NCI-H446 (cell line): ENCODE data around the gene CALD1.

Experiments
- DNase-seq, 2 experiments: peaks; one replicate each; lab custom pipeline; 2025; lab: John Stamatoyannopoulos, UW

Gene CALD1

DNA sequence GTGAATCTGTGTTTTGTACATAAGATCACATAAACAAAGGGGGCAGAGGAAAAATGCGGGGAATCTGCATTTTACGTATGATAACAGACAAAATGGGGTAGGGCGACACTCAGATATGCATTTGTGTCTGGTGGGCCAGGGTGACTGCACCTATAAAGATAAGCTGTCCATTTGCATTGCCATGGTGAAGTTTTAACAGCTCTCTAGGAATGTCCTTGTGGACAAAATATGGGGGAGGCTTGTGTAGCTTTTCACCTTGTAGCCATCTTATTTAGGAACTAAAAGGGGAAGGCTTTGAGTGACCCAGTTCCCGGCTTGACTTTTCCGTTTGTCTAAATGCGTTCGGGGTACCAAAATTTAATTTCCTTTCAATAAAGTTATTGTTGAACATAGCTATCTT is 114.5 kb downstream of the CALD1 start:
- no peak for DNase-seq

DNA sequence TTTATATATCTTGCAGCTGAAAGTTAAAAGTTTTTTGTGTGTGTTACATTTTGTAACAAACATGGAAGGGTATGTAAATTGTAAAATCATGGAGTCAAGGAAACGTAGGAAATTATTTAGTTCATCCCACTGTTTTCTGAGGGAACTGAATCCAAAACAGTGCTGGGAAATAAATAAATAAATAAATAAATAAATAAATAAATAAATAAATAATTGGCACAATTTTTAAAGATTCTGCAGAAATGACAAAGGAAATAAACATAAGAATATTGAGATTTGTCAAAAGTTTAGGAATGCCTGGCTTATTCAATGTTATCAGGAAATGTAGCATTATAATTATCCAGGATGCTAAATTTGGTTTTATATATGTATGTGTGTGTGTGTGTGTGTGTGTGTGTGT is 115.5 kb downstream of the CALD1 start:
- no peak for DNase-seq

DNA sequence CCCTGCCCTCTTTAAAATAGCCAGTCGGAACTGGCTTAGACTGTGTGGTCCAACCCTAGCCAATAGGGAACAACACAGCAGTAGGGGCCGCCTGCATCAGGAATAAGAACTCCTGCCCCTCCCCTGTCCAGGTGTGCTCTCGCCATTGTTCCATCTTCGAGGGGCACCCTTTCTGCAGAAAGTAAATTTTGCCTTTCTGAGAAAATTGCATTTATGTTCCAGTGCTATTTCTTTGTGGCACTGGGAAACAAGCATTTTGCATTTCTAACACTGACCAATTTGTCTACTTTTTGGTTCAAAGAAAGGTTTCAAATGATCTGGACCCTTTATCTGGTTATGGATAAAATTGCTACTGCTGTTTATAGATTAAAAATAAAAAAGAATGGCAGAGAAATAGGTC is 116.6 kb downstream of the CALD1 start:
- no peak for DNase-seq

DNA sequence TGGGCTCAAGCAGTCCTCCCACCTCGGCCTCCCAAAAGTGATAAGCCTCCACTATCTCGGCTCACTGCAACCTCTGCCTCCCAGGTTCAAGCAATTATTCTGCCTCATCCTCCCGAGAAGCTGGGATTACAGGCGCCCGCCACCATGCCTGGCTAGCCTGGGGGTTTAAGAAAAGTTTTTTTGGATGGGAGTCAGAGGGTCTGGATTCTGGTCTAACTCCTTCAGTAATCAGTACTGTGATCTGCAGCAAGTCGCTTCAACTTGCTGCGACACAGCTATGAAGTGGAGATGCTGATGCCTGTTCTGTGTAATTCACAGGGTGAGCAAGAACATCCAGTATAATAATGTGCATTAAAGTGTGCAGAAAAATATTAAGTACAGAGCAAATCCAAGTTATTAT is 118.5 kb downstream of the CALD1 start:
- no peak for DNase-seq

- no peak for DNase-seq
Observed at GRCh38 chr7:134899729-134900128, 120.3 kb downstream of the CALD1 start.

DNA sequence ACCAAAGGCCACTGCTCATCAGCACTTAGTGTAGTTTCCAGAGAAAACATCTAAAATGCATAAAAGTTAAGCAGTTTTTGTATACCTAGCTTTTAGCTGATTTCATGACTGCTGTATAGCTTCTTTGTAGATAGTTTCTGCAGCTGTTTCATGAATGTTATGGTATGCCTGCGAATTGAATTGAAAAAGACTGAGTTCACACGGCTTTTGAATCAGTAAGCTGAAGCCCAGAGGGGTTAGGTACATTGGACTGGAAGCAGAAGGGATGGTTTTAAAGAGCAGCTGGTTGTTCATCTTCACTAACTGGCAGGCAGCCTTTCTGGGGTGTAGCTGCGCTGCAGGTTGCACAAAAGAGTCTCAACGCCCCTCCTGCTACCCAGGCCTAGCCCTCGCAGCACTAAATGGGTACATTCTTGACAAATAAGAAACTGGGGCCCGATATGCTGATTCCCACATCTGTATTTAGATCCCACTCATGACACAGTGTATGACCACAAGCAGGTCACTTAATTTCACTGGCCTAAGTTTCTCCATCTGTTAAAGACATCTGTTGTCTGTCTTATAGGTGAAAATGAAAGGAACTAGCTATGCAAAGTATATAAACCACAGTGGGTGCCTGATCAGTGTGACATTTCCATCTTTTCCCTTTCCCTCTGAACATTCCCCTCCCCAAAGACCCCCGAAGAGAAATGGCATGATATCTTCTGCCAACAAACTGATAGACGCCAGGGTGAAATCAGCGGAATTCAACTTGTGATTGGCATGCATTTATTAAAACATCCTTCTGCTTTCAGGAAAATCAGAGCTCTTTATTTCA is 120.9 kb downstream of the CALD1 start:
- peak in 1 of 2 experiments; percentile 13 for DNase-seq

DNA sequence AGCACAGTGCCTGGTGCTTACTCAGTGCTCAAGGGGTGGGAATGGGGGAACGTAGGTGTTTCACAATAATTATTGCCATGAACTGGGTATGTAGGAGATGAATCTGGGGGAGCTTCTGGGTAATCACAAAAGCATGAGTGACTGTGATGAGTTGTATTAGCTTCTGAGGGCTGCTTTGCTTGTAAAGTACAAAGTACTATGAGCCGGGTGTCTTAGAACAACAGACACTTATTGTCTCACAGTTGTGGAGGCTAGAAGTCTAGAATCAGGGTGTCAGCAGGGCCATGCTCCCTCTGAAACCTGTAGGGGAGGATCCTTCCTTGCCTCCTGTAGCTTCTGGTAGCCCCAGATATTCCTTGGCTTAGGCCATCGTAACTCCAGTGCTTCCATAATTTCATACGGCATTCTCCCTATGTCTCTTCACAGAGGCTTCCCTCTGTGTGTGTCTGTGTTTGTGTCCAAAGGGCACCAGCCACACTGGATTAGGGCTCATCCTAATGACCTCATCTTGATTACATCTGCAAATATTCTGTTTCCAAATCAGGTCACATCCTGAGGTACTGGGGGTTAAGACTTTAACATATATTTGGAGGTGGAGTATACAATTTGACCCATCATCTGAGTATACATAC is 122.1 kb downstream of the CALD1 start:
- DNase-seq, result no peak

DNA sequence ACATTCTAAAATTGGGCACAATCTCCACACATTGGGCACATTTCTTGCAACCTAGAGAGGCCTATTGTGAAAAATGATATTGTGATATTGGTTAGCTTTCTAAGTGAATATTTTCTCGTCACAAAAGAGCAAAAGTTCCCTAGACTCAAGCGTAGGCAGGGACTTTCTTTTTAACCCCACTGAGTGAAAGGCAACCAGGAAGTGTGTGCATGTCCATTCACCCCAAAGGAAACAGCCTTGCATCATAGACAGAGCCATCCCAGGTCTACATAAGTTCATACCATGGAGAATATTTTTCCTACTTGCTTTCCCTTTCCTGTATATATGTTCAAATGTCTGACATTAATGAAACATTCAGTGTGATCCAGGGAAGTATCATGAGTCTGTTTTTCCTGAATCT is 122.6 kb downstream of the CALD1 start:
- DNase-seq, result no peak

GRCh38 chr7:134903073-134903790 is 123.8 kb downstream of the CALD1 start:
- DNase-seq, result no peak

- peak in 1 of 2 experiments; percentile 5 for DNase-seq
Observed at GRCh38 chr7:134905375-134905774, 125.9 kb downstream of the CALD1 start.

GRCh38 chr7:134907000-134907399 is 127.6 kb downstream of the CALD1 start:
- no peak for DNase-seq

DNA sequence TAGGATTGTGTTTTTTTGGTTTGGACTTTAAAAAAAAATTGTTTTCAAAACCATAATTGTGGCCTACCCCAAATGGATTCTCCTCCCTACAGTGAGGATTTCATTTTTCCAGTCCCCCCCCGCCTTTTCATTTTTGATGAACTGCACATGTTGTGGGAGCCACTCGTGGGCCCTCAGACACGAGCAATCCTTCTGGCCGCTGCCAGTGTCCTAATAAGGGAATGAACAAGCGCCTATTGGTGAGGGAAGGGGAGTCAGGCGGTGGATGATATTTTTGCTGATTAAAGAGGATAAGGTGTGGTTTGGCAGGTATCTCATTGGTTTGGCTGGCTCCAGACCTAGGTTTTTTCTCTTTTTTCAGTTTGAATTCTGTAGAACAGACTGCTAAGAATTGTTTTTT is 128.2 kb downstream of the CALD1 start:
- DNase-seq, result no peak

DNA sequence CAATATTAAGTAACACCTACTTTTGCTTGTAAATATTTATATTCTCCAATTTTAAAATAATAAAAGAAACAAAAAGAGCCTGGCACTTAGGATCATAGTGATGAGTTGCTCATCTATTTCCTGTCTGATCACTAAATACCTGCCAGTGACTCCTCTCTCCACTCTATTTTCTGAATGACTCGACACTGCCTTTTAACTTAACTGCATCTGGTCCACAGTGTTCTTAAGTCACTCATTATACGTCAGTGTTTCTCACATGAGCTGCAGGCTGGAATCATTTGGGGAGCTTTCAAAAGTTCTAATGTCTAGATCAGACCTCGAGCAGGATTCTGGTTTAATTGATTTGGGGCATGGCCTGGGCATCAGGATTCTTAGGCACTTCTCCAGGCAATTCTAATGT is 128.9 kb downstream of the CALD1 start:
- no peak for DNase-seq

- DNase-seq, result no peak
Observed at GRCh38 chr7:134910214-134910890, 130.9 kb downstream of the CALD1 start.

- no peak for DNase-seq
Observed at GRCh38 chr7:134910968-134911367, 131.5 kb downstream of the CALD1 start.

DNA sequence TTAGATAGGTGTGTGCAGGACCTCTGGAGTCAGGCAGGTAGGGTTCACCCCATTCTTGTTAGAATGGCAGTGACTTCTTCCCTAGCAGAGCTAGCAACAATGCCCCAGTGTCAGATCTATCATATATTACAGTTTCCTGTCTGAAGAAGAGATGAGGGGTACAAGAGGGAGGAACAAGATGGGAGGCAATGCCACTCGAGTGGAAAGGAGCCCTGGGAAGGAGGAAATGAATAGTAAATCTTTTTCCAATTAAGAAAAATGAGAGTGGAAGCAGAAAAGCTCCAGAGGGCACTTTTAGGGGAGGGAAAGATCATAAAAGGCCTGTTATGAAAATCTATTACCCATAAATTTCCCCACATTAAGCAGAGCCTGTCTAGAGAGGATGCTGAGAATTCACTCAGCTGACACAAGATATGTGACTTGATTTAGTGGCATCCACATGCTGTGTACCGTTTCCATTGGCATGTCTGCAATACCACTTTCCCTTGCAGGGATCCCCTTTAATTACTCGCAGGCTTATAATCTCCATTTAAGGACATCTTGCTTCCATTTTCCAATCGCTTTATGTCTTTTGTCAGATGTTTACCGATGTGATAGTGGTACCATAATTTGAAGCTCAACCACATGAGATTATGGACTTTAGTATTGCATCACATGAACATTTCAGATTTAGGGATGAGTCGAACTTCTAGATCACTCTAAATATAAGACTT is 136.9 kb downstream of the CALD1 start:
- no peak for DNase-seq

DNA sequence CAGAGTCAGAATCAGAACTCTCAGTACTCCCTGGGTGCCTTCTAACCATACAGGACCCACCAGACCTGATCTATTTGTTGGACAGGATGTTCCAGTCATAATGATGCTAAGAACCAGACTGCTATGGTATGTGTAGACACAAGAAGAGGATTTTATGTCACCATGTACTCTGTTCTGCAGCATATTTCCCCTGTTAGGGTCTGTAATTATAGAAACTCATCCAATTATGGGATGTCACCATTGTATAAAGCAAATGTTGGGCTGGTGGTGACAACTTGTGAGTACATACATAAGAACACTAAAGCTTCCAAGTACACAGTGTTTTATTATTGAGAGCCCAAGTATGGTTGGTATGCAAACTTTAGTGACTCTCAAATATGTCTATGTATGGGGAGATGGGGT is 139.8 kb downstream of the CALD1 start:
- DNase-seq, result no peak

GRCh38 chr7:134920026-134920753 is 140.8 kb downstream of the CALD1 start:
- no peak for DNase-seq

DNA sequence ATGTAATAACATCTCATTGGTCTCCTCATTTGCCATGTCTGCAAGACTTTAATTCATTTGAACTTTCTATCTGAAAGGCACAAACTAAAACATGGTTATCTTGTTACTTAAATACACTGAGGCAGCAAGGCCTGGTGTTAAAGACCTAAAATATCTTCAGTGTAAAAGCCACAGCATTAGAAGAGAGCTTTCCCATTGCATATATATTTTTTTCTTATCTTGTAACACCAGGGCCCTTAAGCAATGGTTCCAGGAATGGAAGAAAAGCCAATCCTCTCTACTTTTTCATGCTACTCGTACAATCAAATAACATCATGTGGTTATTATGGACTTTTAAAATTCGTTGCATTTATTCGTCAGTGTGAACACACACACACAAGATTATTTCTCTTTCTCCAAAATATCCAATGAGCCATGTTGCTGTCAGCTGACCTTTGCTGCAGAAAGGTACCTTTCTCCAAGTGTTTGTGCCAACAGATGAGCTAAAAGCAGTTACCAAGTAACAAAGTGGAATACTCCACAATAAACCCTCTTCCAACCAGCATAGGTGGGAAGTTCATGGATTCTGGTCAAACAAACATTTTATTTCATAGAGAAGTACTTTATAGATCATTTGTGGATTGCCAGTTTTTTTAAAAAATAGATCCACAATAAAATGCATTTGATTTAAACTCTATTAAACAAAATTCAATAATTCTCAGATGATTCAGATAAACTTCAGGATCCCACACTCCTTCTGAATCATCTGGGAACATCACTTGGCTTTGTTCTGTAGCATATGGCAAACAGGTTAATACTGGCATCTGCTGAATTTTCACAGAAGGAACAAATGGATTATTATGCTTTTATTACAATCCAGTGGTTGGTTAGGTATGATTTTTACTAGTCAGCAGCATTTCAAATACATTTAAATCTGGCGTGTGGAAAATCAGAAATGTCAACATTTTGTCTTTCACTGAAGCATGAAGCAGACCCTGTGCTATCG is 143.6 kb downstream of the CALD1 start:
- no peak for DNase-seq

DNA sequence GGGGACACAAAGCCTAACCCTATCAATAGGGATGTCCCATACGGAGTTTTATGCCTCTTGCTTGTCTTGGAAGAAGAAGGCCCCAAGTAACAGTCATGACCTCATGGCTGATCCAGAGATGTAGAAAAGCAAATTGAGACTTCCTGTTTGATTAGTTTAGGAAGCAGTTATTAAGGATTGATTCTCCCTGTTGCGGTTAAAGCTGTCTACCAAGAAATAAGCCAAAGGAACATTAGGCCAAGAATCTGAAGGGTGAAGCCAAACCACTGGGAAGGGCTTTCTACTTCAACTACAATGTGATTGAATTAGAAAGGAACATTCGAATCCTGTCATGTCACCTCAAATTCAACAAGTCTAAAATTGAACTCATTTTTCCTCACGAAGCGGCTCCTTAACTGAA is 146.3 kb downstream of the CALD1 start:
- DNase-seq, result no peak
